NCI-H1417 (cell line): Measurements from ENCODE around the gene HELZ2.

ENCODE experiments used
- DNase-seq, 3 experiments: peaks; one replicate each; lab custom pipeline; 2025; lab: John Stamatoyannopoulos, UW

Gene HELZ2

GRCh38 chr20:63553933-63554290 is 20.1 kb downstream of the HELZ2 start, which contains the start of gene FNDC11:
FNDC11 (plus strand) TSS chr20:63554159; CDS start chr20:63555664, 1,505 bp downstream.
- peak; percentile 46 to 82 (median 80) for DNase-seq

GRCh38 chr20:63553251-63553932 is 20.6 kb downstream of the HELZ2 start:
- peak; percentile 79 to 97 (median 94) for DNase-seq

DNA sequence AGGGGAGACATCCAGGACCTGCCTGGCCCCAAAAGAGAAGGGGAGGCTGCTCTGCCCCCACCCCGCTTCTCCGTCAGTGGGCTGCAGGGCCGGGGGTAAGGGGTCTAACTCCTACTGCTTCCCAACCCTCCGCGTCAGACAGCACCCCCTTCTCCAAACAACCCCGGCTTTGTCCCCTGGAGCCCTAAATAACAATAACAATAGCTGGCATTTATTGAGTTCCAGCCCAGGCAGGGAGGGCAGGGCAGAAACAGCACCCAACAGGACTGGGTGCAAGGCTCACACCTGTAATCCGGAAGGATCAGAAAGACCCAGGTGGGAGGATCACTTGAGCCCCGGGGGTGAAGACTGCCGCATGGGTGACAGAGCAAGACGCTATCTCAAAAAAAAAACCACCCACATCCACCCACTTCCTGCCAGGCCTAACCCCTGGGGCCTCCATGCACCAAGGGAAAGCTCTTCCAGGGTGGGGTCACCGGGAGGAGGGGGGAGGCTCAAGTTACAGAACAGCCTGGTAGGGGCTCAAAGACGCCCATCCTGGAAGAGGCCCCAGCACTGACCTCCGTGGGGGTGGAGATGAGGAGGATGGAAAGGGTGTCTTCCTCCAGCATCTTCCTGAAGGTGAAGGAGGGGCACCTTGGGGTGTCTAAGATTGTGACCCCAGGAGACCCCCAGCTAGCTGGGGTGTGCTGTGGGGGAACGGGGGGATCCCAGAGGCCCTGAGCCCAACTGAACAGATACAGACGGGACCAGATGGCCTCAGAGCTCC is 21.4 kb downstream of the HELZ2 start:
- DNase-seq: no peak

GRCh38 chr20:63551068-63551467 is 23.0 kb downstream of the HELZ2 start:
- no peak for DNase-seq

DNA sequence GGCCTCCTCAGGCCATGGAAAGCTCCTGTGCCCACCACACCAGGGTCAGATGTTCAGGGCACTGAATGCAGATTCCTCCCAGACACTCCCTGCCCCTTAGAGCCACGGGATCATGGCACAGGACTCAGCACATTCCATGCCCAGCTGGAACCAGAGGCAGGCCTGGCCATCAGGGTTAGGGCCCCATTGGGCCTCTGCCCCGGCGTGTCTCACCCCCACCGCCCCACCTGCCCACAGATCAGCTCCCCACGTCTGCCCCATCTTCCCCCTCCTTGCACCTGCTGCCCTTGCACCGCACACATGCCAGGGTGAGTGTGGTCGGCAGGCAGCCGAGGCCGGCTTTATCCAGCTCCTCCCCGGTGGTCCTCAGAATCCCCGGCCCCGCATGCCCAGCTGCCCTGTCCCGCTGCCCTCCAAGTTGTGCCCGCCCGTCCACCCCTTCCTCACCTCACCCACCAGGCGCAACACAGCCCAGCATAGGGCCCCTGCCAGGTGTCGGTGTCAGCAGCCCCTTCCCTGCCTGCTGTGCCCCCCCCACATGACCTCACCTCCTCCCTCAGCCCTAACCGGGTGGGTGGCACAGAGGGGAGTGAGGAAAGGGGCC is 24.3 kb downstream of the HELZ2 start:
- no peak for DNase-seq

- no peak for DNase-seq
Measured at GRCh38 chr20:63549019-63549418, 25.0 kb downstream of the HELZ2 start.

DNA sequence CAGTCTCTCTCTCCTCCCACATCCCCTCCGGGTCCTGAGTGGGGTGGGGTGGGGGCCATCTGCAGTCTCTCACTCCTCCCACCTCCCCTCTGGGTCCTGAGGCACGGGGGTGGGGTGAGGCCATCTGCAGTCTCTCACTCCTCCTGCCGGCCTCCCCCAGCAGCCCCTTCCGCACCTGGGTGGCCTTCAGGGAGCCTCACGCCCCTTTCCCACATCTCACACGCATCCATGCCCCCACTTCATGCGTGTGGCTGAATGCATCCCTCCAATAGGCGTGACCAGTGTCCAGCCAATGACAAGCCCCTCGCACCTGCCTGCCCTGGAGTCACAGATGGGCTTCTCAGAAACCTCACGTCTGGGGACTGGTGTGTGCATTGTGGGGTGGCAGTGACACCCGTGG is 25.5 kb downstream of the HELZ2 start:
- no peak for DNase-seq

GRCh38 chr20:63547725-63548480 is 26.1 kb downstream of the HELZ2 start, which contains the start of gene SRMS:
SRMS (minus strand) TSS chr20:63547749; CDS start chr20:63547463, 286 bp downstream.
- no peak for DNase-seq

DNA sequence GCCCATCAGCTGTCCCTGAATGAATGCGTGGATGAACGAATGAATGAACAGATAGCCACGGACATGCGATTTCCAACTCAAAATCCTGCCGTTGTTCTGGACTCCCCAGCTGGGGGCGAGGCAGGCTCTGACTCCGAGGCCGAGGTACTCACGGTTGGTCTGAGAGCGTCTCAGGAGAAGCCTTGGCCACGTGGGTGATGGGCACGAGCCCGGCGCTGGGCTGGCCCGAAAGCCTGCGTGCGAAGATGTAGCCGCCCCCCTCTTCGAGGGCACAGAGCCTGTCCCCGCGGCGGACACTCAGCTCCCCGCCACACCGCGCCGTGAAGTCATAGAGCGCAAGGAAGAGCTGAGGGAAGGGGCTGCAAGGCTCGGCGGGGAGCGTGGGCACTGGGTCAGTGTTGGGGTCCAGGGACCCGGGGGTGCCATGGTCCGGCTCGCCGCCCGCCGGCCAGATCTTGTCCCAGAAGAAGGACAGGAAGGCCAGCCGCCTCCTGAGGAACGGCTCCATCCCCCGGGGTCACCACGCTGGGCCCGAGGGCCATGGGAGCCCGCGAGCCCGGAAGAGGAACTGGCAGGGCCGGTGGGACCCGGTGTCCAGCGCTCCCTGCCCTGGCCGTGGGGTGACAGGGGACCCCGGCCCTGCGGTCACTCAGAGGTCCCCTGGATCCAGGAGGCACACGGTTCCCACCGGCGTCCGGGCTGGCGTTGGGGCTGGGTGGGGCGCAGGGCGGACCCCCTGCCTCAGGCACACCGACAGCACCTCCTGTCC is 26.9 kb downstream of the HELZ2 start:
- DNase-seq: no peak

GRCh38 chr20:63546256-63546955 is 27.6 kb downstream of the HELZ2 start:
- peak in 2 of 3 experiments; percentile 52 to 66 for DNase-seq

- DNase-seq: peak in 2 of 3 experiments; percentile 68 to 74
Measured at GRCh38 chr20:63545814-63546213, 28.2 kb downstream of the HELZ2 start.

DNA sequence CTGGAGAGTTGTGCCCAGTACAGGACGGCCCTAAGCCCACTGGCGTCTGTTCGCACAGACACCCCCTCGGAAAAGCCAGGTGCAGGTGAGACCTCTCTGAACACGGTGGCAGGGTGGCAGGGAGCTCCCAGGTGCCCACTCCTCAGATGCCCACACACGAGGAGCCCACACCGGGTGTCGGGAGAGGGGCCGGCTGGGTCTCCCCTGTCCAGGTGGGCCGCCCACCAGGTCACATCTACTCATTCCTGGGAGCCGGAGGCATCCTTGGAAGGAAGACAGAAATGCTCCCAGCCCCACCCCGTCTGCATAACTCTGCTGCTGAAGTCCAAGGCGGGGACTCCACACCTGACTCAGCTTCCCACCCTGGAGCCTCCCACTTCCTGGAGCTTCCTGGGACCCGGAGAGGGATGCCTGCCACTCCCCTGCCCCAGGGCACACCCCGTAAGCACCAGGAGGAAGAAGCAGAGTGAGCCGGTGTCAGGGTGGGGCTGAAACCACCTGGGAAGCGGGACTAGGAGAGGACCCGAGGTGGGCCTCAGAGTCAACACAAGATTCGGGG is 29.0 kb downstream of the HELZ2 start:
- no peak for DNase-seq

DNA sequence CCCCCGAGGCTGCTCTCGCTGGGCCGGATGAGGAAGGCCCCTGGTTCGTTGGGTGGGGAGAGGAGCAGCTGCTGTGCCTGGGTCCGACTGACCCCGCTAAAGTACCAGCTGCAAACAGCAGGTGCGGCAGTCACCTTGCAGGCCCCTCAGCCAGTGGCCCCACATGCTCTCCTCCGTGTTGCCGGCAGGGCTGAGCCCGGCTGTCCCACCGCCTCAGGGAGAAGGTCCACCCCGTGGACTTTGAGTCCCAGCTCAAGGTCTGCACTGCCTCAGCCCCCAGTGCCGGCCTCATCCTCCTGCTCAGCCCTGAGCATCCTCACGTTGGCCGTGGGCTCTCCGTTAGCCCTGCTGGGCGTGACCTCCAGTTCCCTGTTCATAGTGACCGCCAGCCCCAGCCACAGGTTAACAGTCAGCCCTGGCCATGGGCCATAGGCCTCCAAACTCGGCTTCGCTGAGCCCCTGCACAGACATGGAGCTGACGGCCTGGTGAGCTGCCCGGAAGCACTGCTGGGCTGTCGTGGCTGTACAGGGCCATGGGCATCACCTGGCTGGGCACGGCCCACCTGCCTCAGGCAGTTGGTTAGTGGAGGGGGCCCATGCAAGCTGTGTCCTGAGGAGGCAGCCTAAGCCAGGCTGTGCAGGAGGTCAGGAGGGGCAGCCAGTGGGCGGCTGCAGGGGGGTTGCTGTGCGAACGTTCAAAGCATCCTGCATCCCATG is 29.6 kb downstream of the HELZ2 start:
- DNase-seq: no peak

DNA sequence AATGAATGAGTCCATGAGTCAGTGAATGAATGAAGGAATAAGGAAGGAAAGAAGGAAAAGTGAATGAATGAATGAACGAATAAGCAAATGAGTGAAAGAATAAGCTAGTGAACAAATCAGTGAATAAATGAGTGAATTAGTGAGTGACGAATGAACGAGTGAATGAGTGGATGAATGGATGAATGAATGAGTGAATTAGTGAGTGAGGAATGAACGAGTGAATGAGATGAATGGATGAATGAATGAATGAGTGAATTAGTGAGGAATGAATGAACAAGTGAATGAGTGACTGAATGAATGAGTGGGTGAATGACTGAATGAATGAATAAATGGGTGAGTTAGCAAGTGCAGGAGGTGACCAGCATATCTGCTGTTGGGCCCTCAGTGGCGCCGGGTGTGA is 30.3 kb downstream of the HELZ2 start:
- no peak for DNase-seq

GRCh38 chr20:63543131-63543530 is 30.9 kb downstream of the HELZ2 start:
- DNase-seq: no peak

DNA sequence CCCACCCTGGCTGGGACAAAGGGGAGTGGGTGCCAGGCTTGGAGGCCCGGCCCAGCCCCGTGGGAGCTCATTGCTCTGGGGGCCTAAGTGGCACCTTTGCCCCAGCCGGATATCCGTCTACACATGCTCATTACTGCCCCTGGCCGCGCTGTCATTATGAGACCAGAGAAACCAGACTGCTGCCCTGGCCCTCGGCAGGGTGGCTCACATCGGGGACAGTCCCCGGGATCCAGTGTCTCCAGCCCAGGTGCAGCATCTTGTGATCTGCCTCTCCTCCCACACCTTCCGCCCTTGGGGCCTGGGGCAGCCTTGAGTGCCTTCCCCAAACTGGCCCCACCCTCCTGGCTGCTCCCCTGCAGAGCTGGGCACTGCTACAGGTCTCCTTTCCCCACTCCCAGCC is 31.3 kb downstream of the HELZ2 start:
- DNase-seq: peak in 2 of 3 experiments; percentile 22 to 42

GRCh38 chr20:63542031-63542559 is 31.9 kb downstream of the HELZ2 start:
- DNase-seq: peak in 2 of 3 experiments; percentile 80 to 85

GRCh38 chr20:63541371-63541770 is 32.7 kb downstream of the HELZ2 start:
- no peak for DNase-seq

- DNase-seq: peak in 1 of 3 experiments; percentile 23
Measured at GRCh38 chr20:63540417-63541186, 33.4 kb downstream of the HELZ2 start.
